Measurements from ENCODE around the gene NT5DC2.

The NT5DC2 gene

DNA sequence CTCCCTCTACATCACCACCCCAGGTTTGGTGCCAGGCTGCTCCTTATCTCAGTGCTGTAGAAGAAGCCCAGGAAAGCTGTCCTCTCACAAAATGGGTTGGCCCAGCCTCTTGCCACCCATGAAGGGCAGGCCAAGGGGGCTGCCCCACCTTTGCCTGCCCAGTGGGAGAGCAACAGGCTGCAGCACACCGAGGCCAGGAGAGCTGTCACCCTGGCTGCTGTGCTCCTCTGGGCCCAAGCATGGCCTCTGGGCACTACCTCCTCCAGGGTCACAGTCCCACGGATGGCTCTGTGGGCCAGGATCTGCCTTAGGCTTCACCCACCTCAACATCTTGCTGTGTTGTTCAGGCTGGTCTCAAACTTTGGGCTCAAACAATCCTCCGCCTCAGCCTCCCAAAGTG is 44.9 kb downstream of the NT5DC2 start:
- DNase-seq (ENCODE audit: low read depth in 3 of 3) = no peak

DNA sequence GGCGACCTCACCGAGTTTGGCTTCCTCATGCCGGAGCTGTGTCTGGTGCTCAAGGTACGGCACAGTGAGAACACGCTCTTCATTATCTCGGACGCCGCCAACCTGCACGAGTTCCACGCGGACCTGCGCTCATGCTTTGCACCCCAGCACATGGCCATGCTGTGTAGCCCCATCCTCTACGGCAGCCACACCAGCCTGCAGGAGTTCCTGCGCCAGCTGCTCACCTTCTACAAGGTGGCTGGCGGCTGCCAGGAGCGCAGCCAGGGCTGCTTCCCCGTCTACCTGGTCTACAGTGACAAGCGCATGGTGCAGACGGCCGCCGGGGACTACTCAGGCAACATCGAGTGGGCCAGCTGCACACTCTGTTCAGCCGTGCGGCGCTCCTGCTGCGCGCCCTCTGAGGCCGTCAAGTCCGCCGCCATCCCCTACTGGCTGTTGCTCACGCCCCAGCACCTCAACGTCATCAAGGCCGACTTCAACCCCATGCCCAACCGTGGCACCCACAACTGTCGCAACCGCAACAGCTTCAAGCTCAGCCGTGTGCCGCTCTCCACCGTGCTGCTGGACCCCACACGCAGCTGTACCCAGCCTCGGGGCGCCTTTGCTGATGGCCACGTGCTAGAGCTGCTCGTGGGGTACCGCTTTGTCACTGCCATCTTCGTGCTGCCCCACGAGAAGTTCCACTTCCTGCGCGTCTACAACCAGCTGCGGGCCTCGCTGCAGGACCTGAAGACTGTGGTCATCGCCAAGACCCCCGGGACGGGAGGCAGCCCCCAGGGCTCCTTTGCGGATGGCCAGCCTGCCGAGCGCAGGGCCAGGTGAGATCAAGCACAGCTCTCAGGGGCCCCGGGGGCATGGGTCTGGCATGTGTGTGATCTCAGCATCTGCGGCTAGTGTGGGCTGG is 45.6 kb downstream of the NT5DC2 start:
- DNase-seq (ENCODE audit: low read depth in 3 of 3) = no peak

DNA sequence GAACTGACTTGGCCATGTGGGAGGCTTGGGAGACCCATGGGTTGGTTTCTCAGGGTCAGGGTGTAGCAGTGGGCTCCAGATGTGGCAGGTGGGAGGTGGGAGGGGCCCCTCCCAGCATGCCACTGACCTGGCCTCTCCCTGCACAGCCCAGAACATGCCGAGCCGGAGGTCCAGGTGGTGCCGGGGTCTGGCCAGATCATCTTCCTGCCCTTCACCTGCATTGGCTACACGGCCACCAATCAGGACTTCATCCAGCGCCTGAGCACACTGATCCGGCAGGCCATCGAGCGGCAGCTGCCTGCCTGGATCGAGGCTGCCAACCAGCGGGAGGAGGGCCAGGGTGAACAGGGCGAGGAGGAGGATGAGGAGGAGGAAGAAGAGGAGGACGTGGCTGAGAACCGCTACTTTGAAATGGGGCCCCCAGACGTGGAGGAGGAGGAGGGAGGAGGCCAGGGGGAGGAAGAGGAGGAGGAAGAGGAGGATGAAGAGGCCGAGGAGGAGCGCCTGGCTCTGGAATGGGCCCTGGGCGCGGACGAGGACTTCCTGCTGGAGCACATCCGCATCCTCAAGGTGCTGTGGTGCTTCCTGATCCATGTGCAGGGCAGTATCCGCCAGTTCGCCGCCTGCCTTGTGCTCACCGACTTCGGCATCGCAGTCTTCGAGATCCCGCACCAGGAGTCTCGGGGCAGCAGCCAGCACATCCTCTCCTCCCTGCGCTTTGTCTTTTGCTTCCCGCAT is 46.4 kb downstream of the NT5DC2 start:
- no peak for DNase-seq (ENCODE audit: low read depth in 3 of 3)

DNA sequence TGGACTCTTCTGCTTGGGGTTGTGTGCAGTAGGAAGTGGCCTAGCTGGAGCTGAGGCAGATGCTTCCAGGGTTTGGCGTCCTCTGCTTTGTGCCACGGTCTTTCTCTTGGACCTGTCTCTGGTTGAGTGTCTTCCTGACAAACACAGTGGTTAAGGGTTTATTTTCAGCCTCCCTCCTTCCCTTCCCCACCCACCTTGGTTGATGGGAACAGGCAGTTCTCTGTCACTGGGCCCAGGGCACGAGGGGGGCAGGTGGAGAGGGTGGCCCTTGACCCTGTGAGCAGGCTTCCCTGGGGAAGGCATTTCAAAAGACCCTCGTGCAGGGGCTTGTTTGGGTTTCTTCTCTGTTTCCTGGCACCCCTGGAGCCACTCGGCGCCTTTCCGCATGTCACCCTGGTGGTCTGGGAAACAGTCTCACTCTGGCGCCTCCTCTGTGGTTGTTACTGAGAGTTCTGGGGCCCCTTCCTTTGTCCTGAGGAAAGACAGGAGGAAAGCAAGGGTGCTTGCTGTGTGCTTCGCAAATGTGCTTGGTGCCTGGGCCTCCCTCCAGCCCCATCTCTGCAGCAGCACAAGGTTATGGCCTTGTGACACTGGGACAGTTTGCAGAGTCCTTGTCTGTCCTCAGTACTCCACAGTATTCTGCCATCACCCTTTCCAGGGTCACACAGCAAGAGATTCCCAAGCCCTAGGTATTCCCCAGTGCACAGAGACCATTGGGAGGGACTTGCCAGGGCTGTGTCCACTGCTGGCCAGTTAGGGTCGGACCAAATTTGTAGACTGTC is 48.8 kb downstream of the NT5DC2 start:
- DNase-seq (ENCODE audit: low read depth in 3 of 3) = no peak

DNA sequence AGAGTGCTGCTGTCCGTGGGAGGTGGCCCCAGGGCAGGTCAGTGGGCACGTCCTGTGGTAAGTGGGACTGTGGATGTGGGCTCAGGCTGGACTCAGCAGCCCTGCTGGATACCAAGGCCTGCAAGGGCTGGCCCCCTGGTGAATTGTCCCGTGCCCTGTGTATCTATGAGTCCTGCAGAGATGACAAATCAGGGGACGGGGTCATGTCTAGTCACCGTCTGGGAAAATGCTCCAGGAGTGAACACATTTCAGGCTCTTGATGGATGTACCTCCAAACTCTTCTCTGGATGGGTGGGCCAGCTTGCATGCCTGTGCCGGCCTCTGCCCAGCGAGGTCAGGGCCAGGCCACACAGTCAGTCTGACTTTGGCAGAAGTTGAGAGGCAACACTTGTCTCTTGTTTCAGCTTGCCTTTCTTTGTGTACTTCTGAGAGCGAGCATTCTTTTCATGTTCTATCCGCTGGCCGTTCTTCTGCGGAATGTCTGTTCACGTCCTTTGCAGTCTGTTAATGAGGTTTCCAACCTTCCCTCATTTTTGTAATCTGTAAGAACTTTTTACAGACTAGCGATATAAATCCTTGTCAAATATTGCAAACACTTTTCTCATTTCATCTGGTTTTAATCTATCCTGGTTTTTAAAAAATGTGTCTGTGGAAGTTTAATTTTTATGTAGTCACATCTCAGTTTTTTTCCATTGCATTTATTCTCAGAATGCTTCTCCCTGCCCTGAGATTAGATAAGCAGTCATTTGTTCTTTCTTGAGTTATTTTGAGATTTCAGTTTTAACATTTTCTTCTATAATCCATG is 49.9 kb downstream of the NT5DC2 start:
- DNase-seq (ENCODE audit: low read depth in 3 of 3) = no peak

DNA sequence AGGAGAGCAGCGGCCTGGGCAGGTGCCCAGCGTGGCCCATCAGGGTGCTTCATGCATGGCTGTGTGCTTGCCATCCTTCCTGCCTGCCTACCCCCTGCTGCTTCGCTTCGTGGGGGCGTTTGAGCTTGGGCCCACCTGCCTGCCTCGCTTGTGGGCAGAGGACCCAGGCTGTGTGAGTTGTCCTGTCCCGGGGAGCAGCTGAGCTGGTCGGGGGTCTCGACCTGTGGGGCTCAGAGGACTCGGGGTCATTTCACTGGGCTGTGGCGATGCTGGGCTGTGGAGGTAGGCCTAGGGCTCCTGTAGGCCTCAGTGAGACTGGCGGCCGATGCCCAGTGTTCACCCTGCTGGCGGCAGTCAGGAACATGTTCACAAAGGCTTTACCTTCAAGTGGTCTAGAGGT is 50.6 kb downstream of the NT5DC2 start:
- DNase-seq (ENCODE audit: low read depth in 3 of 3) = no peak

DNA sequence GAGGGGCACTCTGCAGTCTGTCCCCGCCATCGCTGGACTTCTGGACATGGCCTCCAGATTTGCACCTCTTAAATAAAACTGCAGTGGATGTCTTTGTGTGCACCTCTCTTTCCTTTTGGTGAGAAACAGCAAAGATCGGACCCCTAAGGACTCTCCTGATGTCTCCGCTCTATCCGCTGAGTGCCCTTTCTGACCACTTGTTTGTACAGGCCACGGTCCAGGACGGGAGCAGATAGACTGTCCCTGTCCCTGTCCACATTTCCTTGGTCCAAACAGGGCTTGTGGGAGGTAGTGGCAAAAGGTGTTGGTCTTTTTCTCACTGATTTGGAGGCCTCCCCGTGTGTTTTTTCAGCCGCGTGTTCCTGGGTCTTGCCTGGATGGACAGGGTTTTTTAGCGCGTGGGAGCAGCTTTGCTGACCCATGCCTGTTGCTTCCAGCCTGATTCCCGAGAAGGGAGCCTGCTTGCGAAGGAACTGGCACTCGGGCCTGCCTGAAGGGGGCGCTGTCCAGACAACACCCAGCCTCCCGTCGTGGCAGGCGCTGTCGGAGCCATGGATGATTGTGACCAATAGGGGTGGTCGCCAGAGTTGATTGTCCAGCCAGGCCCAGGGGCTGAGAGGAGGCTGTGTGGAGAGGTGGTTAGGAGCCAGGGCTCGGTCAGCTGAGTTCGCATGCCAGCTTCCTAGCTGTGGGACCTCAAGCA is 51.7 kb downstream of the NT5DC2 start:
- DNase-seq (ENCODE audit: low read depth in 3 of 3) = no peak

DNA sequence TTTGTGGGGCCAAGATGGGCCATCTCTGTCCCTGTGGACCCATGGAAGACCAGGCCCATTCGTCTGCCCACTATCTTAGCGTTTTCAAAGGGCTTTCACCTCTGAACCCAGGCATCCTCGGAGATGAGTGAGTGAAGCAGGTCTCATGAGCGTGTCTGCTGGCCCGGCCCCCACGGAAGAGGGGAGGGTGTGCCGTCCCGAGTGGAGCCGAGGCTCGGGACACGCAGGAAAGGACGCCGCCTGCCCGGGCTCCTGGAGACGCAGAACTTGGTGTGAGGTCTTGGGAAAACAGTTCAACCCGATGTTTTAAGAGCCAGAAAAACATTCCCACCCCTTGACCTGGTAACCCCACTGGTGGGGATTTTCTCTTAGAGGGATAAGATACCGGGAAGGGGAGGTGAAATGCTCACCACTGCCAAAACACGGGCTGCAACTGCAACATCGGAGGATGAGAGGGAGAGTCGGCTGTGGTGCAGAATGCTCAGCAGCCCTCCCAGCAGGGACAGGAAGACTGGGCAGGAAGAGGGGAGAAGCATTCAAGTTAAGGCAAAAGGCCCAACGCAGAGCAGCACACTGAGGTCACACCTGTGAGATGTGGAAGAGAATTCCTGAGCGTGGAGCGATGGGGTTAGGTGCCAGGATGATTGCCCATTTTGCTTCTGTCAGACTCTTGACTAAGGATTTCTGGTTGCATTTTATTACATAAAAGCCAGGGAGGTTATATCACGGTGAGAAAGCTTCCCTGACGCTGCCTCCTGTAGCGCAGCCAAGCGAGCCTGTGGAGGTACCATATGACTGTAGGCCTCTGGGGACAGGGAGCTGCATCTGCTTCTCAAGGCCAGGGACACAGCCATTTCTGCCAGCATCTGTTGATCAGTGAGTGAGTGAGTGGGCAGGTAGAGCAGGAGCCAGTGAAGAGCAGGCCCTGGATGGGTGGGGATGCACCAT is 52.6 kb downstream of the NT5DC2 start:
- DNase-seq (ENCODE audit: low read depth in 3 of 3) = no peak

DNA sequence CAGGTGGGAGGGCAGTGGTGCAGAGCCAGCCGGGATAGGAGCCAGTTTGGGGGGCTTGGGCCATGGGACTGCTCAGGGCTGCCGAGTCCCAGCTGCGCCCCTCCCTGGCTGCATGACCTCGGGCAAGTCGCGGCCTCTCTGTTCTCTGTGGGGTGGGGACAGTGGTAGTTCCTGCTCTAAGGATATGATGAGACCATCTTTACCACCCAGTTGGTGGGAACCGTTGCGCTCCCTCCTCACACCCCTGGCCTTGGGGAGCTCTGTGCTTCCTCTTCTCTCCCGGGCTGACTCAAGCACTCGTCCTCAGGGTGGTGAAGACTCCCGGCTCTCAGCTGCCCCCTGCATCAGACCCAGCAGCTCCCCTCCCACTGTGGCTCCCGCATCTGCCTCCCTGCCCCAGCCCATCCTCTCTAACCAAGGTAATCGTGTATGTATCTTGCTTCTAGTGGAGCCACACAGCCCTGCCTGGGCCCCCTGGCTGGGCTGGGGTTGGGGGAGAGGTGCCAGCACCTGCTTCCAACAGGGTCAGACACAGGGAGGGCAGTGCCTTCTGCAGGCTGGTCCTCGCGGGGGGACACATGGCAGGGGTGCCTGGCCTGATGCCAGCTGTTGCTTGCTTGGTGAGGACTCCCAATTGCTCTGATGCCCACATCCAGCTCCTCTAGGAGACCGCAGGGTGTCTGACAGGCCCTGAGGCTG is 53.6 kb downstream of the NT5DC2 start:
- DNase-seq (ENCODE audit: low read depth in 3 of 3) = no peak

DNA sequence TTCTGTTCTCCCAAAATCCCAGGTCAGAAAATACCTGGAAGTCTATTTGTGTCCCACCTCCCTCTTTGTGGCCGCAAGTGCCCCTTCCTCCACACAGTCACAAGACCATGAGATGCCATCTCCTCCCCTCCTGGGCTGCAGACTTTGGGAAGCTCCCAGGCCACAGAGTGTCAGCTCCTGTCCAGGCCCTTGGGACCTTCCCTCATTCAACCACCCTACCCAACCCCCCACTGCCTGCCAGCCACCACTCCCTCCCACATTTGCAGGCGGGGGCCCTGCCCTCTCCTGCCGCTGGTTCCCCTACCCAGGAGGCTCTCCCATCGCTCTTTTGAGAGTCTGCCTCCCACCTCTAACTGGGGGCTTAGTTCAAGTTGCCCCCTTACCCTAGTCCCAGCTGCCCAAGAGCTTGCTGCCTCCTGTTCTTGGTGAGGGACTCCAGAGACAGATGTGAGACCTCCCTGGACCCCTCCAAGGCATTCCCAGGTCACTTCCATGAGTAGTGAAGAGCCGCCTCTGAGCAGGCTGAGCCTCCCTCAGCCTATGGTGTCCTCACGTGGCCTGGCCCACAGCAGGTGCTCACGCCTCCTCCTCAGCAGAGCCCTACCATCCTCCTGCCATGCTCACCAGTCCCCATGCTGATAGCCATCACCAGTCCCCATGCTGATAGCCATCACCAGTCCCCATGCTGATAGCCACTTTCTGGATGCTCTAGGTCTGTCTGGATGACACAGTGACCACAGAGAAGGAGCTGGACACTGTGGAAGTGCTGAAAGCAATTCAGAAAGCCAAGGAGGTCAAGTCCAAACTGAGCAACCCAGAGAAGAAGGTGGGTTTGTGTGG is 54.4 kb downstream of the NT5DC2 start:
- no peak for DNase-seq (ENCODE audit: low read depth in 3 of 3)

DNA sequence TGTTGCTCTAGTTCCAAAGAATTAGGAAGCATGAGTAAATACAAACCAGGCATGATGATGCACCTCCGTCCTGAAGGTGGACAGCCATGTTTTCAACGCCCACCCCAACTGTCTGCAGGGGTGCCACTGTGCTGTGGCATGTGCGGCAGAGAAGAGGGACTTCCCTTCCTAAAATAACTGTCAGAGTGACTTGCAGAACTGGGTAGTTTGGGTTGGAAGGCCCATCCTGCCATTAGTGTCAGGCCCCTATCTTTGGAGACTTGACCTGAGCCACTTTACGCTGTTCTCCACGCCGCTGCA is 55.9 kb downstream of the NT5DC2 start:
- no peak for DNase-seq (ENCODE audit: low read depth in 3 of 3)

DNA sequence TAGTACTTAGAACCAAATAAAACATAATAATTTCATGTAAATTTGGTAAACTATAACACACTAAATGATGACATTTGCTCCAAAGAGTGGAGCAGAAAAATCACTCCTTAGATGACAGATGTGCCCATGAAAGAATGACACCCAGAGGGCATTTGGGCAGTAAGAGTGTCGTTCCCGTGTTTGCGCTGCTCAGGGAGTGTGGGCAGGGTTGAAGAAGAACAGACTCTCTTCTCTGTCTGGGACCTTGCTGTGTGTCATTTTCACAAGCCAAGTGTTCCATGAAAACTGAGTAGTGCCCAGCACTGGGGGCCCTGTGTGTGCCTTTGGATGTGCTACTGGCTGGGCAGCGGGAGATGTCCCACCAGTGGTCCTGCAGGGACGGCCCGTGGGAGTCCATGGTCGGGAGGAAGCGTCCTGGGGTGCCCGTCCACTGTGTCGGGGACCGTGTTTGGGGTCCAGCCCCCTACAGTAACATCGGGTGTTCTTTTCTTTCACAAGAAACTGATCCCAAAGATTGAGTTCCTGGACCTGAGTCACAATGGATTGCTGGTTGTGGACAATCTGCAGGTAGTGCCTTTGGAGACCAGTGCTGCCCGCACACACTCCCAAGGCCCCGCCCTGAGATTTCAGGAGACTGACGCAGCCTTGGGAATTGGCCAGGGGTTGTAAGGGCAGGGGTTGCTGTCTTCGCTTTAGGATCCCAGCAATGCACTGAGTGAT is 56.4 kb downstream of the NT5DC2 start:
- DNase-seq (ENCODE audit: low read depth in 3 of 3) = no peak
